Measurements from ENCODE around the gene SELENON.

- TF ChIP-seq CTCF (IDR thresholded peaks at IDR 0.05) = no peak
- TF ChIP-seq EZH2phosphoT487 (IDR thresholded peaks at IDR 0.05) = no peak
These were observed 8.7 kb downstream of the SELENON start for GRCh38 chr1:25808481-25809244.
